ENCODE data around the gene HEMGN. TPM values are rescaled to one million over a fixed set of nuclear protein-coding genes. Genes with fewer than 3 reads are reported as not detected.
"Not testable (repeated sequence)": the region's sequence is repeated elsewhere in the genome, so short reads cannot be mapped to it uniquely, and the experiment has no call there.

HEMGN gene
- polyA plus RNA-seq, 1 donor from 2014 or later = not detected

DNA sequence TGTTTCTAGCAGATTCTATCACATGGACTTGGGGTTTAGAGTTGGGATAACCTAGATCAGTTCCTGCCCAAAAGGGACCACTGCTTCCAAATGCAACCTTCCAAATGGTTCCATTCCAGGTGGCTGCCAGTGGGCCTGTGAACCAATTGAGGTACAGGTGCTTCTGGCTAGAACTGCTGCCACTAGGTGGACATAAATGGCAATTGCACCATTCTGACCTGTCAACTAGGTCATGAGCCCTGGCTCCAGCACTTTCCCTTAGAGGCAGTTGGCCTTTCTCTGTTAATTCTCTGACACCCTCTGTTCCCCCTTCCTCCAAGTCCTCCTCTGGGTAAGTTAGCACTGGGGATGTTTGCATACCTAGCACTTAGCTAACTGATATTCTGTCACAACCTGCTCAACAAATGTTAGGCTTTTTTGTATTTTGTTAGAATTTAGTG, 16.6 kb upstream of the HEMGN start:
- TF ChIP-seq EP300 (conservative IDR thresholded peaks at IDR 0.05; ENCODE audit: poor library complexity, severe bottlenecking) (no peak), MXI1 (conservative IDR thresholded peaks at IDR 0.05; ENCODE audit: poor library complexity, severe bottlenecking) (no peak), POLR2AphosphoS5 (IDR thresholded peaks at IDR 0.05) (no peak), RAD21 (conservative IDR thresholded peaks at IDR 0.05) (peak; percentile 73), EZH2 (IDR thresholded peaks at IDR 0.05; ENCODE audit: borderline replicate concordance, insufficient read depth, low read length, poor library complexity, severe bottlenecking) (no peak), TAF1 (IDR thresholded peaks at IDR 0.05; ENCODE audit: low read depth) (no peak), SMC3 (conservative IDR thresholded peaks at IDR 0.05; ENCODE audit: poor library complexity) (peak; percentile 86)
- TF ChIP-seq, protein P1, sequence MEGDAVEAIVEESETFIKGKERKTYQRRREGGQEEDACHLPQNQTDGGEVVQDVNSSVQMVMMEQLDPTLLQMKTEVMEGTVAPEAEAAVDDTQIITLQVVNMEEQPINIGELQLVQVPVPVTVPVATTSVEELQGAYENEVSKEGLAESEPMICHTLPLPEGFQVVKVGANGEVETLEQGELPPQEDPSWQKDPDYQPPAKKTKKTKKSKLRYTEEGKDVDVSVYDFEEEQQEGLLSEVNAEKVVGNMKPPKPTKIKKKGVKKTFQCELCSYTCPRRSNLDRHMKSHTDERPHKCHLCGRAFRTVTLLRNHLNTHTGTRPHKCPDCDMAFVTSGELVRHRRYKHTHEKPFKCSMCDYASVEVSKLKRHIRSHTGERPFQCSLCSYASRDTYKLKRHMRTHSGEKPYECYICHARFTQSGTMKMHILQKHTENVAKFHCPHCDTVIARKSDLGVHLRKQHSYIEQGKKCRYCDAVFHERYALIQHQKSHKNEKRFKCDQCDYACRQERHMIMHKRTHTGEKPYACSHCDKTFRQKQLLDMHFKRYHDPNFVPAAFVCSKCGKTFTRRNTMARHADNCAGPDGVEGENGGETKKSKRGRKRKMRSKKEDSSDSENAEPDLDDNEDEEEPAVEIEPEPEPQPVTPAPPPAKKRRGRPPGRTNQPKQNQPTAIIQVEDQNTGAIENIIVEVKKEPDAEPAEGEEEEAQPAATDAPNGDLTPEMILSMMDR (IDR thresholded peaks at IDR 0.05; ENCODE audit: poor library complexity, severe bottlenecking) = peak; percentile 76
- TF ChIP-seq, protein P2, sequence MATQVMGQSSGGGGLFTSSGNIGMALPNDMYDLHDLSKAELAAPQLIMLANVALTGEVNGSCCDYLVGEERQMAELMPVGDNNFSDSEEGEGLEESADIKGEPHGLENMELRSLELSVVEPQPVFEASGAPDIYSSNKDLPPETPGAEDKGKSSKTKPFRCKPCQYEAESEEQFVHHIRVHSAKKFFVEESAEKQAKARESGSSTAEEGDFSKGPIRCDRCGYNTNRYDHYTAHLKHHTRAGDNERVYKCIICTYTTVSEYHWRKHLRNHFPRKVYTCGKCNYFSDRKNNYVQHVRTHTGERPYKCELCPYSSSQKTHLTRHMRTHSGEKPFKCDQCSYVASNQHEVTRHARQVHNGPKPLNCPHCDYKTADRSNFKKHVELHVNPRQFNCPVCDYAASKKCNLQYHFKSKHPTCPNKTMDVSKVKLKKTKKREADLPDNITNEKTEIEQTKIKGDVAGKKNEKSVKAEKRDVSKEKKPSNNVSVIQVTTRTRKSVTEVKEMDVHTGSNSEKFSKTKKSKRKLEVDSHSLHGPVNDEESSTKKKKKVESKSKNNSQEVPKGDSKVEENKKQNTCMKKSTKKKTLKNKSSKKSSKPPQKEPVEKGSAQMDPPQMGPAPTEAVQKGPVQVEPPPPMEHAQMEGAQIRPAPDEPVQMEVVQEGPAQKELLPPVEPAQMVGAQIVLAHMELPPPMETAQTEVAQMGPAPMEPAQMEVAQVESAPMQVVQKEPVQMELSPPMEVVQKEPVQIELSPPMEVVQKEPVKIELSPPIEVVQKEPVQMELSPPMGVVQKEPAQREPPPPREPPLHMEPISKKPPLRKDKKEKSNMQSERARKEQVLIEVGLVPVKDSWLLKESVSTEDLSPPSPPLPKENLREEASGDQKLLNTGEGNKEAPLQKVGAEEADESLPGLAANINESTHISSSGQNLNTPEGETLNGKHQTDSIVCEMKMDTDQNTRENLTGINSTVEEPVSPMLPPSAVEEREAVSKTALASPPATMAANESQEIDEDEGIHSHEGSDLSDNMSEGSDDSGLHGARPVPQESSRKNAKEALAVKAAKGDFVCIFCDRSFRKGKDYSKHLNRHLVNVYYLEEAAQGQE (IDR thresholded peaks at IDR 0.05; ENCODE audit: borderline replicate concordance) = no peak
- no peaks in the 10 kb centered on the region for H4K20me1 ChIP-seq (ENCODE audit: insufficient read depth)
- H3F3A ChIP-seq (ENCODE audit: insufficient read depth, low read length, poor library complexity, severe bottlenecking) = no peaks in the 10 kb centered on the region
- H3K4me3 ChIP-seq (ENCODE audit: low read length) = no peak overlapping the region
- H3K9ac ChIP-seq (ENCODE audit: low read length) = no peak overlapping the region
- no peaks in the 10 kb centered on the region for H3K36me3 ChIP-seq (ENCODE audit: insufficient read depth, low read length)
- H3K27ac ChIP-seq (ENCODE audit: low read length) = no peak overlapping the region
- no peaks in the 10 kb centered on the region for H3K9me3 ChIP-seq (ENCODE audit: low read length)
- H3K79me2 ChIP-seq (replicated peaks; ENCODE audit: insufficient read depth, low read length) = no peaks in the 10 kb centered on the region
- no peak overlapping the region for H3K4me2 ChIP-seq (ENCODE audit: low read length)
- H3K27me3 ChIP-seq (ENCODE audit: insufficient read depth, low read depth, low read length) = no peaks in the 10 kb centered on the region
- H3K9me2 ChIP-seq (ENCODE audit: insufficient read depth, low read length) = no peaks in the 10 kb centered on the region
- H2AFZ ChIP-seq (ENCODE audit: low read depth, low read length) = no peak overlapping the region

DNA sequence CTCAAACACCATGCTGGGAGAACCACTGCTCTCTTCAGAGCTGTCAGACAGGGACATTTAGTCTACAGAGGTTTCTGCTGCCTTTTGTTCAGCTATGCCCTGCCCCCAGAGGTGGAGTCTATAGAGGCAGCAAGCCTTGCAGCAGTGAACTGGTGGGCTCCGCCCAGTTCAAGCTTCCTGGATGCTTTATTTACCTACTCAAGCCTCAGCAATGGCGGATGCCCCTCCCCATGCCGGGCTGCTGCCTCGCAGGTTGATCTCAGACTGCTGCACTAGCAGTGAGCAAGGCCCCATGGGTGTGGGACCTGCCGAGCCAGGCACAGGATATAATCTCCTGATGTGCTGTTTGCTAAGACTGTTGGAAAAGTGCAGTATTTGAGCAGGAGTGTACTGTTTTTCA, 12.9 kb upstream of the HEMGN start:
- H3K9ac ChIP-seq (ENCODE audit: low read length); H3K36me3 ChIP-seq (ENCODE audit: insufficient read depth, low read length); H3K27me3 ChIP-seq (ENCODE audit: insufficient read depth, low read depth, low read length); H3F3A ChIP-seq (ENCODE audit: insufficient read depth, low read length, poor library complexity, severe bottlenecking); H3K4me3 ChIP-seq (ENCODE audit: low read length); H3K79me2 ChIP-seq (replicated peaks; ENCODE audit: insufficient read depth, low read length); H3K9me3 ChIP-seq (ENCODE audit: low read length); H3K4me2 ChIP-seq (ENCODE audit: low read length); H2AFZ ChIP-seq (ENCODE audit: low read depth, low read length); H3K9me2 ChIP-seq (ENCODE audit: insufficient read depth, low read length); H4K20me1 ChIP-seq (ENCODE audit: insufficient read depth); H3K27ac ChIP-seq (ENCODE audit: low read length): not testable (repeated sequence)

DNA sequence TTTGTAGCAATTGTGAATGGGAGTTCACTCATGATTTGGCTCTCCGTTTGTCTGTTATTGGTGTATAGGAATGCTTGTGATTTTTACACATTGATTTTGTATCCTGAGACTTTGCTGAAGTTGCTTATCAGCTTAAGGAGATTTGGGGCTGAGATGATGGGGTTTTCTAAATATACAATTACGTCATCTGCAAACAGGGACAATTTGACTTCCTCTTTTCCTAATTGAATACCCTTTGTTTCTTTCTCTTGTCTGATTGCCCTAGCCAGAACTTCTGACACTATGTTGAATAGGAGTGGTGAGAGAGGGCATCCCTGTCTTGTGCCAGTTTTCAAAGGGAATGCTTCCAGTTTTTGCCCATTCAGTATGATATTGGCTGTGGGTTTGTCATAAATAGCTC, 9.1 kb upstream of the HEMGN start:
- not testable (repeated sequence) for H3K9me3 ChIP-seq (ENCODE audit: low read length); H3K36me3 ChIP-seq (ENCODE audit: insufficient read depth, low read length); H3K27ac ChIP-seq (ENCODE audit: low read length); H3K4me2 ChIP-seq (ENCODE audit: low read length); H4K20me1 ChIP-seq (ENCODE audit: insufficient read depth); H3K9me2 ChIP-seq (ENCODE audit: insufficient read depth, low read length); H3K4me3 ChIP-seq (ENCODE audit: low read length); H3K9ac ChIP-seq (ENCODE audit: low read length); H3K79me2 ChIP-seq (replicated peaks; ENCODE audit: insufficient read depth, low read length); H2AFZ ChIP-seq (ENCODE audit: low read depth, low read length); H3F3A ChIP-seq (ENCODE audit: insufficient read depth, low read length, poor library complexity, severe bottlenecking)
- peaks cover 26% of the 10 kb centered on the region for H3K27me3 ChIP-seq (ENCODE audit: insufficient read depth, low read depth, low read length)

DNA sequence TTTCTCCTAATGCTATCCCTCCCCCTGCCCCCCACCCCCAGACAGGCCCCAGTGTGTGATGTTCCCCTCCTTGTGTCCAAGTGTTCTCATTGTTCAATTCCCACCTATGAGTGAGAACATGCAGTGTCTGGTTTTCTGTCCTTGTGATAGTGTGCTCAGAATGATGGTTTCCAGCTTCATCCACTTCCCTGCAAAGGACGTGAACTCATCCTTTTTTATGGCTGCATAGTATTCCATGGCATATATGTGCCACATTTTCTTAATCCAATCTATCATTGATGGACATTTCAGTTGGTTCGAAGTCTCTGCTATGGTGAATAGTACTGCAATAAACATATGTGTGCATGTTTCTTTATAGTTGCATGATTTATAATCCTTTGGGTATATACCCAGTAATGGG, 7.5 kb upstream of the HEMGN start:
- H3K79me2 ChIP-seq (replicated peaks; ENCODE audit: insufficient read depth, low read length); H2AFZ ChIP-seq (ENCODE audit: low read depth, low read length); H3K4me3 ChIP-seq (ENCODE audit: low read length); H3F3A ChIP-seq (ENCODE audit: insufficient read depth, low read length, poor library complexity, severe bottlenecking); H3K9me2 ChIP-seq (ENCODE audit: insufficient read depth, low read length); H3K9ac ChIP-seq (ENCODE audit: low read length); H3K36me3 ChIP-seq (ENCODE audit: insufficient read depth, low read length); H4K20me1 ChIP-seq (ENCODE audit: insufficient read depth); H3K4me2 ChIP-seq (ENCODE audit: low read length); H3K27ac ChIP-seq (ENCODE audit: low read length); H3K9me3 ChIP-seq (ENCODE audit: low read length): not testable (repeated sequence)
- H3K27me3 ChIP-seq (ENCODE audit: insufficient read depth, low read depth, low read length) = peaks cover 34% of the 10 kb centered on the region
